ENCODE measurements around the gene ZNF48.
A peak's percentile ranks its signal among the peaks of the same experiment; 100 is the strongest.

Gene ZNF48

GRCh38 chr16:30366511-30366910 is 28.7 kb upstream of the ZNF48 start:
- no peak for DNase-seq (ENCODE audit: low read depth in 1 of 2, low spot score in 1 of 2)
- in situ Hi-C loops (cut with HindIII; ENCODE audit: low pct_unique_long_range_greater_than_20kb, low sequenced_read_pairs), result no loop called here
- no peak for TF ChIP-seq JUND (IDR thresholded peaks at IDR 0.05; ENCODE audit: low read depth)

- in situ Hi-C loops (cut with HindIII; ENCODE audit: low pct_unique_long_range_greater_than_20kb, low sequenced_read_pairs), result no loop called here
- TF ChIP-seq JUND (IDR thresholded peaks at IDR 0.05; ENCODE audit: low read depth), result no peak
- no peak for DNase-seq (ENCODE audit: low read depth in 1 of 2, low spot score in 1 of 2)
Measured at GRCh38 chr16:30367349-30368009, 27.7 kb upstream of the ZNF48 start.

GRCh38 chr16:30368122-30368791 is 27.0 kb upstream of the ZNF48 start:
- DNase-seq (ENCODE audit: low read depth in 1 of 2, low spot score in 1 of 2), result no peak
- TF ChIP-seq JUND (IDR thresholded peaks at IDR 0.05; ENCODE audit: low read depth), result no peak
- in situ Hi-C loops (cut with HindIII; ENCODE audit: low pct_unique_long_range_greater_than_20kb, low sequenced_read_pairs), result no loop called here

GRCh38 chr16:30368792-30369090 is 26.5 kb upstream of the ZNF48 start:
- in situ Hi-C loops (cut with HindIII; ENCODE audit: low pct_unique_long_range_greater_than_20kb, low sequenced_read_pairs), result no loop called here
- no peak for DNase-seq (ENCODE audit: low read depth in 1 of 2, low spot score in 1 of 2)
- TF ChIP-seq JUND (IDR thresholded peaks at IDR 0.05; ENCODE audit: low read depth), result no peak

- no peak for DNase-seq (ENCODE audit: low read depth in 1 of 2, low spot score in 1 of 2)
- TF ChIP-seq JUND (IDR thresholded peaks at IDR 0.05; ENCODE audit: low read depth), result no peak
Measured at GRCh38 chr16:30369091-30369937, 25.9 kb upstream of the ZNF48 start.

GRCh38 chr16:30369938-30370455 is 25.2 kb upstream of the ZNF48 start:
- in situ Hi-C loops (cut with HindIII; ENCODE audit: low pct_unique_long_range_greater_than_20kb, low sequenced_read_pairs), result no loop called here
- no peak for DNase-seq (ENCODE audit: low read depth in 1 of 2, low spot score in 1 of 2)
- TF ChIP-seq JUND (IDR thresholded peaks at IDR 0.05; ENCODE audit: low read depth), result no peak

More at GRCh38 chr16:30369091-30369937, 25.9 kb upstream of the ZNF48 start:
- in situ Hi-C loops (cut with HindIII; ENCODE audit: low pct_unique_long_range_greater_than_20kb, low sequenced_read_pairs), result no loop called here

- DNase-seq (ENCODE audit: low read depth in 1 of 2, low spot score in 1 of 2), result peak; percentile 97 to 100
- in situ Hi-C loops (cut with HindIII; ENCODE audit: low pct_unique_long_range_greater_than_20kb, low sequenced_read_pairs), result no loop called here
- no peak for TF ChIP-seq JUND (IDR thresholded peaks at IDR 0.05; ENCODE audit: low read depth)
Measured at GRCh38 chr16:30370456-30371247, 24.6 kb upstream of the ZNF48 start, which contains the start of gene TBC1D10B. Gene TBC1D10B, minus strand, starts transcription at chr16:30370494. Its CDS starts 311 bp downstream, at chr16:30370183.

GRCh38 chr16:30371248-30371816 is 23.9 kb upstream of the ZNF48 start:
- in situ Hi-C loops (cut with HindIII; ENCODE audit: low pct_unique_long_range_greater_than_20kb, low sequenced_read_pairs), result no loop called here
- no peak for DNase-seq (ENCODE audit: low read depth in 1 of 2, low spot score in 1 of 2)

GRCh38 chr16:30372038-30372712 is 23.0 kb upstream of the ZNF48 start:
- no peak for DNase-seq (ENCODE audit: low read depth in 1 of 2, low spot score in 1 of 2)
- in situ Hi-C loops (cut with HindIII; ENCODE audit: low pct_unique_long_range_greater_than_20kb, low sequenced_read_pairs), result no loop called here
- no peak for TF ChIP-seq JUND (IDR thresholded peaks at IDR 0.05; ENCODE audit: low read depth)

More at GRCh38 chr16:30371248-30371816, 23.9 kb upstream of the ZNF48 start:
- TF ChIP-seq JUND (IDR thresholded peaks at IDR 0.05; ENCODE audit: low read depth), result no peak

GRCh38 chr16:30372725-30373124 is 22.5 kb upstream of the ZNF48 start:
- TF ChIP-seq JUND (IDR thresholded peaks at IDR 0.05; ENCODE audit: low read depth), result no peak
- in situ Hi-C loops (cut with HindIII; ENCODE audit: low pct_unique_long_range_greater_than_20kb, low sequenced_read_pairs), result no loop called here
- no peak for DNase-seq (ENCODE audit: low read depth in 1 of 2, low spot score in 1 of 2)

- no peak for DNase-seq (ENCODE audit: low read depth in 1 of 2, low spot score in 1 of 2)
- no peak for TF ChIP-seq JUND (IDR thresholded peaks at IDR 0.05; ENCODE audit: low read depth)
- in situ Hi-C loops (cut with HindIII; ENCODE audit: low pct_unique_long_range_greater_than_20kb, low sequenced_read_pairs), result no loop called here
Measured at GRCh38 chr16:30374538-30374937, 20.7 kb upstream of the ZNF48 start, which contains the start of gene MYL11. Gene MYL11, plus strand, starts transcription at chr16:30374802. Its CDS starts 56 bp downstream, at chr16:30374858.
